ENCODE data around the gene CPEB2. TPM values are rescaled to one million over a fixed set of nuclear protein-coding genes. Genes with fewer than 3 reads are reported as not detected.

Gene CPEB2
- total and polyA plus RNA-seq, 9 of the 15 experiments (the other 6 are each of a cell fraction or from before 2014, with no cell fraction given): 0.39 to 3.0 (median 1.4) TPM

DNA sequence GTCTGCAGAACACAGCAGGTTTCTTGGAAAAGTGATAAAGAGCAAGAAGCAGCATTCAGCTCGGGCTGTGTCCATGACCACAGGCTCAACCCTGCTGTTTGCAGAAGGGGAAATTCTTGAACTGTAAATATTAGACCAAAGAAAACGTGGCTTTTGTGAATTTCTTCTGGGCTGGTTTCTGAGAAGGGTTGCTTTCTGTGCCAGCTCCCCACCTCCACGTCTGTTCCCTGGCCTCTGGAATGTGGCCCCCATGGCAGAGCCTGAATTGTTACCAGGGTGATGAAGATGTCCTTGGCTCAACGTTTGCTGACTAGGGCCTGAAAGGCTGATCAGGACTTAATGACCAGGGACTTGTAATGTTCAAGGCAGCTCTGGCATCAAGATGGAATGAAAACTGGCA lies 116.0 kb downstream of the CPEB2 start:
- POLR2A ChIA-PET: no interaction called here
- CTCF ChIA-PET (ENCODE audit: low intra/inter-chr PET ratio): no interaction called here
- FAIRE-seq: no peak
- no peaks in the 10 kb centered on the region for H3K9me3 ChIP-seq (replicated peaks; ENCODE audit: control insufficient read depth, insufficient read depth, low read depth, low read length)
- H3K79me2 ChIP-seq (ENCODE audit: control insufficient read depth, insufficient read depth, low read length): no peaks in the 10 kb centered on the region
- H3K9ac ChIP-seq (ENCODE audit: insufficient read depth in 1 of 2, low read depth in 2 of 2, low read length in 2 of 2): no peak overlapping the region
- in situ Hi-C loops (cut with MboI): no loop called here
- no peaks in the 10 kb centered on the region for H3K4me1 ChIP-seq (replicated peaks in 1 of 2; ENCODE audit: control insufficient read depth in 2 of 2, insufficient read depth in 2 of 2, low read length in 2 of 2)
- BruUV-seq (replicated peaks): no TSS peak
- intact Hi-C loops (cut with micrococcal nuclease): no loop called here
- H4K20me1 ChIP-seq (replicated peaks; ENCODE audit: control insufficient read depth, insufficient read depth, low read length): no peaks in the 10 kb centered on the region
- 0% methylated on average over 4 of the region's 4 CpGs for WGBS (ENCODE audit: insufficient coverage, low coverage, missing lambda C conversion rate)
- no peaks in the 10 kb centered on the region for H3K9me1 ChIP-seq (ENCODE audit: control insufficient read depth, insufficient read depth, low read length)
- no peak overlapping the region for H3K4me2 ChIP-seq (ENCODE audit: insufficient read depth, low read length)
- H3K27me3 ChIP-seq (ENCODE audit: control insufficient read depth in 2 of 2, insufficient read depth in 2 of 2, low read length in 2 of 2): no peaks in the 10 kb centered on the region
- no peak overlapping the region for H3K27ac ChIP-seq (ENCODE audit: extremely low read depth, low read depth, low read length)
- no peak for ATAC-seq
- no peaks in the 10 kb centered on the region for H3K36me3 ChIP-seq (ENCODE audit: control insufficient read depth, insufficient read depth, low read length)
- no peak overlapping the region for H2AFZ ChIP-seq (ENCODE audit: low read depth, low read length)
- TF ChIP-seq GTF2A2 (tag; IDR thresholded peaks at IDR 0.05) (no peak), ZSCAN32 (CRISPR knock-in tag; IDR thresholded peaks at IDR 0.05) (no peak)
- no peak overlapping the region for H3K4me3 ChIP-seq
- no peak for DNase-seq (ENCODE audit: extremely low read depth in 1 of 4, low spot score in 3 of 4)
